Measurements from ENCODE around the gene OSCP1.

DNA sequence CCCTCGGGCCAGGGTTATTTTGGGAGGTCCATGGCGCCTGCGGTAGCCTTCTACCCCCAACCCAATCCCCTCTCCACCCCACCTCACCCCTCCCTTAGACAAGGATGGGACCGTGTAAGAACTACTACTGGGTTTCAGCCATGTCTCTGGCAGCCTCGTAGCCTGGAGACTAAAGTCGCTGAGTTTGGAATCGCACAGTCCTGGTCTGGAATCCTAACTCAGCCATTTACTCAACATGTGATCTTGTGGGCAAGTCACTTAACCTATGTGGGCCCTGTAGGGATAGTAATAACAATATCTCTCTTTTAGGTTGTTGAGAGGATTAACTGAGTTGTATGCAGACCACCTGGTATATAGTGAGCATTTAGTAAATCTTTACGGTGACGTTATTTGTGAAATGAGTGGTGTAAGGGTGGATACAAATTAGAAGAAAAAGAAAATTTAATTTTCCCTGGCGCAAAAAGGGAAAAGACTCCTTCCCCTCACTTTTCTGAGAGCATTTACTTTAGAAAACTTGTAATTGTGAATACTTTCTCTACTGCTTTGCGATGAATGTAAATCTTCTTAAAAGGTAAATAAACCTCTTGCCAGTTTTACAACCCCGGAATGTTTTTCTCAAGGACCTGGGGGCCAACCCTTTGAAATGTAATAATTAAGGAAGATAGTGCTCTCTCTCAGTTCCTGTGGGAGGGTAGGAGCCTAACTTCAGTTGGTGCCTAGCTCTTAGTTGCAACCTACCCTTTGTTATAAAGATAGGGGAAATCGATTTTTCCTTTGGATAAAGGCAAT, 14.5 kb upstream of the OSCP1 start:
- TF ChIP-seq, protein P1, sequence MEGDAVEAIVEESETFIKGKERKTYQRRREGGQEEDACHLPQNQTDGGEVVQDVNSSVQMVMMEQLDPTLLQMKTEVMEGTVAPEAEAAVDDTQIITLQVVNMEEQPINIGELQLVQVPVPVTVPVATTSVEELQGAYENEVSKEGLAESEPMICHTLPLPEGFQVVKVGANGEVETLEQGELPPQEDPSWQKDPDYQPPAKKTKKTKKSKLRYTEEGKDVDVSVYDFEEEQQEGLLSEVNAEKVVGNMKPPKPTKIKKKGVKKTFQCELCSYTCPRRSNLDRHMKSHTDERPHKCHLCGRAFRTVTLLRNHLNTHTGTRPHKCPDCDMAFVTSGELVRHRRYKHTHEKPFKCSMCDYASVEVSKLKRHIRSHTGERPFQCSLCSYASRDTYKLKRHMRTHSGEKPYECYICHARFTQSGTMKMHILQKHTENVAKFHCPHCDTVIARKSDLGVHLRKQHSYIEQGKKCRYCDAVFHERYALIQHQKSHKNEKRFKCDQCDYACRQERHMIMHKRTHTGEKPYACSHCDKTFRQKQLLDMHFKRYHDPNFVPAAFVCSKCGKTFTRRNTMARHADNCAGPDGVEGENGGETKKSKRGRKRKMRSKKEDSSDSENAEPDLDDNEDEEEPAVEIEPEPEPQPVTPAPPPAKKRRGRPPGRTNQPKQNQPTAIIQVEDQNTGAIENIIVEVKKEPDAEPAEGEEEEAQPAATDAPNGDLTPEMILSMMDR (conservative IDR thresholded peaks at IDR 0.05; ENCODE audit: low read depth in 2 of 2): no peak
- TF ChIP-seq ZNF462 (CRISPR knock-in tag; IDR thresholded peaks at IDR 0.05): no peak
- no peak for TF ChIP-seq POLR2AphosphoS5 (IDR thresholded peaks at IDR 0.05; ENCODE audit: low read depth)
- TF ChIP-seq EZH2 (IDR thresholded peaks at IDR 0.05; ENCODE audit: low read depth, unreplicated experiment): no peak
- TF ChIP-seq CREB1 (CRISPR knock-in tag; IDR thresholded peaks at IDR 0.05; ENCODE audit: low read depth): no peak
- no peak for TF ChIP-seq NANOG (IDR thresholded peaks at IDR 0.05; ENCODE audit: borderline replicate concordance)
- no peak for TF ChIP-seq STAT1 (IDR thresholded peaks at IDR 0.05; ENCODE audit: unreplicated experiment)
- no peak for TF ChIP-seq JUNB (IDR thresholded peaks at IDR 0.05; ENCODE audit: unreplicated experiment)
